Motor neuron (in vitro differentiated cells): ENCODE data around the gene SLC2A4. TPM values are rescaled to one million over a fixed set of nuclear protein-coding genes. Genes with fewer than 3 reads are reported as not detected.

Experiments
- ATAC-seq, 8 experiments: fragments of 200-7000 bp; cut with Tn5 transposase; replicated peaks in 6 of 8; 2 replicates each; pipeline ENCODE4 v1.8.0; 2021; ENCODE audit warnings: mild to moderate bottlenecking in 8 of 8, moderate library complexity in 8 of 8
- H3K27ac ChIP-seq, 2 donors: fragments of 250-450 bp; sonication (Bioruptor Pico); 2 replicates each; pipeline ENCODE4 v1.9.0; 2021; ENCODE audit warnings: antibody characterized with exemption in 2 of 2, mild to moderate bottlenecking in 2 of 2, moderate library complexity in 1 of 2
- H3K4me1 ChIP-seq, 2 donors: fragments of 250-450 bp; sonication (Bioruptor Pico); replicated peaks in 1 of 2; 2 replicates each; pipeline ENCODE4 v1.6.1; 2021; ENCODE audit warnings: antibody characterized with exemption in 2 of 2, mild to moderate bottlenecking in 2 of 2, moderate library complexity in 1 of 2
- H3K4me3 ChIP-seq, 5 donors: fragments of 250-450 bp; sonication (Bioruptor Pico); 2 replicates each; pipeline ENCODE4 v1.9.0; 2021; ENCODE audit warnings: antibody characterized with exemption in 5 of 5, mild to moderate bottlenecking in 5 of 5, moderate library complexity in 4 of 5
- WGBS, 10 experiments: fragments of 450-650 bp; shearing (Covaris generic); methylation state at CpG; one replicate each; pipeline ENCODE4 v1.0.0; 2022; 5-methylcytosine and 5-hydroxymethylcytosine counted together
- in situ Hi-C, 9 experiments: fragments of 400-800 bp; cut with MboI; loops; one replicate each; pipeline ENCODE4 v1.15.0; 2021; ENCODE audit warnings: low sequenced_read_pairs in 9 of 9, low pct_unique_long_range_greater_than_20kb in 2 of 9; ENCODE audit not compliant: unreplicated experiment in 9 of 9
- total RNA-seq, 8 experiments: library from RNA; unstranded; fragments of 300-600 nt; gene quantifications; 2 replicates each; pipeline versions ENCODE4 v1.2.3 to v1.2.4, GENCODE V29; 2022

The SLC2A4 gene
- total RNA-seq, 8 experiments from 2014 or later = 0.20 to 1.4 (median 0.38) TPM

- in situ Hi-C loops = loop anchor here in 1 of 9 experiments (25.0 kb wide), 1 partner anchor 252 kb away; the partner anchor contains the start of genes SLC16A11 and SLC16A13
- ATAC-seq = no peak
- Histone ChIP-seq H3K4me3 (no peak overlapping the region), H3K4me1 (peaks cover 5 to 6% of the 10 kb centered on the region in 2 donors), H3K27ac (no peak overlapping the region)
- WGBS, 10 experiments = 92 to 100% methylated on average over 2 of the region's 18 CpGs; no CpG with 5 or more reads in 8 of the 10 experiments
Observed at GRCh38 chr17:7289256-7290032, 7.9 kb downstream of the SLC2A4 start.

GRCh38 chr17:7290166-7290565 is 8.6 kb downstream of the SLC2A4 start:
- ATAC-seq = no peak
- in situ Hi-C loops = loop anchor here in 1 of 9 experiments (25.0 kb wide), 1 partner anchor 253 kb away; the partner anchor contains the start of genes SLC16A11 and SLC16A13
- WGBS, 10 experiments = 83 to 100% (median 91%) methylated on average over 1 to 5 of the region's 19 CpGs; no CpG with 5 or more reads in 7 of the 10 experiments

GRCh38 chr17:7290685-7291084 is 9.2 kb downstream of the SLC2A4 start:
- 10 to 93% (median 52%) methylated on average over 1 to 5 of the region's 11 CpGs; no CpG with 5 or more reads in 2 of the 10 experiments for WGBS, 10 experiments
- Histone ChIP-seq H3K27ac (no peak overlapping the region), H3K4me1 (peaks cover 5 to 6% of the 10 kb centered on the region in 2 donors), H3K4me3 (no peak overlapping the region)
- ATAC-seq = no peak
- in situ Hi-C loops = loop anchor here in 1 of 9 experiments (25.0 kb wide), 1 partner anchor 253 kb away; the partner anchor contains the start of genes SLC16A11 and SLC16A13

More at GRCh38 chr17:7290166-7290565, 8.6 kb downstream of the SLC2A4 start:
- peaks cover 5 to 6% of the 10 kb centered on the region in 2 donors for H3K4me1 ChIP-seq
- H3K4me3 ChIP-seq = no peak overlapping the region
- H3K27ac ChIP-seq = no peak overlapping the region

GRCh38 chr17:7292194-7292593 is 10.7 kb downstream of the SLC2A4 start:
- in situ Hi-C loops = loop anchor here in 1 of 9 experiments (25.0 kb wide), 1 partner anchor 255 kb away; the partner anchor contains the start of genes SLC16A11 and SLC16A13
- Histone ChIP-seq H3K4me1 (peaks cover 5 to 8% of the 10 kb centered on the region in 2 donors), H3K4me3 (no peak overlapping the region), H3K27ac (no peak overlapping the region)
- WGBS, 10 experiments = 40 to 100% methylated on average over 1 of the region's 2 CpGs; no CpG with 5 or more reads in 8 of the 10 experiments
- no peak for ATAC-seq

- no peak for ATAC-seq
- 0 to 50% (median 20%) methylated on average over 1 to 5 of the region's 6 CpGs; no CpG with 5 or more reads in 4 of the 10 experiments for WGBS, 10 experiments
- Histone ChIP-seq H3K27ac (no peak overlapping the region), H3K4me3 (no peak overlapping the region), H3K4me1 (peaks cover 5 to 8% of the 10 kb centered on the region in 2 donors)
- in situ Hi-C loops = loop anchor here in 1 of 9 experiments (25.0 kb wide), 1 partner anchor 255 kb away; the partner anchor contains the start of genes SLC16A11 and SLC16A13
Observed at GRCh38 chr17:7292729-7293128, 11.2 kb downstream of the SLC2A4 start.

- Histone ChIP-seq H3K4me3 (no peak overlapping the region), H3K4me1 (peaks cover 5 to 8% of the 10 kb centered on the region in 2 donors), H3K27ac (no peak overlapping the region)
- 60 to 100% (median 78%) methylated on average over 1 to 6 of the region's 11 CpGs; no CpG with 5 or more reads in 3 of the 10 experiments for whole genome bisulfite sequencing, 10 experiments
- in situ Hi-C loops = loop anchor here in 1 of 9 experiments (25.0 kb wide), 1 partner anchor 256 kb away; the partner anchor contains the start of genes SLC16A11 and SLC16A13
- no peak for ATAC-seq
Observed at GRCh38 chr17:7293159-7293558, 11.6 kb downstream of the SLC2A4 start.

- in situ Hi-C loops = loop anchor here in 1 of 9 experiments (25.0 kb wide), 1 partner anchor 257 kb away; the partner anchor contains the start of genes SLC16A11 and SLC16A13
- H3K27ac ChIP-seq = no peak overlapping the region
- ATAC-seq = peak in 5 of 8 experiments; percentile 8 to 36 (median 33)
- WGBS, 10 experiments = 0 to 27% (median 6%) methylated on average over 1 to 5 of the region's 75 CpGs; no CpG with 5 or more reads in 6 of the 10 experiments
- H3K4me3 ChIP-seq = peak overlapping the region; percentile 21 to 44 (median 40)
- peaks cover 5 to 8% of the 10 kb centered on the region in 2 donors for H3K4me1 ChIP-seq
Observed at GRCh38 chr17:7293816-7294613, 12.5 kb downstream of the SLC2A4 start.

GRCh38 chr17:7294614-7295153 is 13.2 kb downstream of the SLC2A4 start, which contains the start of gene YBX2:
Gene YBX2, minus strand, starts transcription at chr17:7294639. Its CDS starts 139 bp downstream, at chr17:7294500.
- peak within 1 kb of the TSS; percentile 21 to 44 (median 40) for H3K4me3 ChIP-seq
- peaks cover 5 to 8% of the 10 kb centered on the region in 2 donors for H3K4me1 ChIP-seq
- in situ Hi-C loops = loop anchor here in 1 of 9 experiments (25.0 kb wide), 1 partner anchor 257 kb away; the partner anchor contains the start of genes SLC16A11 and SLC16A13
- peak in 7 of 8 experiments; percentile 5 to 94 (median 90) for ATAC-seq
- WGBS, 10 experiments = 0 to 13% (median 2%) methylated on average over 1 to 7 of the region's 57 CpGs; no CpG with 5 or more reads in 4 of the 10 experiments
- H3K27ac ChIP-seq = no peak within 1 kb of the TSS

GRCh38 chr17:7295230-7296180 is 14.0 kb downstream of the SLC2A4 start:
- Histone ChIP-seq H3K4me3 (peak overlapping the region in 2 of 5 donors; percentile 37 to 41), H3K27ac (no peak overlapping the region), H3K4me1 (peaks cover 5 to 8% of the 10 kb centered on the region in 2 donors)
- WGBS, 10 experiments = 50 to 85% (median 65%) methylated on average over 5 to 27 of the region's 42 CpGs; no CpG with 5 or more reads in 1 of the 10 experiments
- ATAC-seq = no peak
- in situ Hi-C loops = loop anchor here in 1 of 9 experiments (25.0 kb wide), 1 partner anchor 258 kb away; the partner anchor contains the start of genes SLC16A11 and SLC16A13

- peak; percentile 44 to 90 (median 56) for ATAC-seq
- Histone ChIP-seq H3K4me1 (peaks cover 5 to 8% of the 10 kb centered on the region in 2 donors), H3K4me3 (peak overlapping the region in 3 of 5 donors; percentile 7 to 15 (median 13)), H3K27ac (no peak overlapping the region)
- in situ Hi-C loops = loop anchor here in 1 of 9 experiments (25.0 kb wide), 1 partner anchor 259 kb away; the partner anchor contains the start of genes SLC16A11 and SLC16A13
- 0 to 10% (median 2%) methylated on average over 1 to 17 of the region's 51 CpGs; no CpG with 5 or more reads in 1 of the 10 experiments for WGBS, 10 experiments
Observed at GRCh38 chr17:7296189-7296861, 14.8 kb downstream of the SLC2A4 start.
